ENCODE results near the gene SDHD. TPM values are rescaled to one million over a fixed set of nuclear protein-coding genes. Genes with fewer than 3 reads are reported as not detected.
"Not testable (repeated sequence)": the region's sequence is repeated elsewhere in the genome, so short reads cannot be mapped to it uniquely, and the experiment has no call there.

SDHD gene
- total RNA-seq (ENCODE audit: low replicate concordance): 40.1 and 110 TPM in 2 replicates

DNA sequence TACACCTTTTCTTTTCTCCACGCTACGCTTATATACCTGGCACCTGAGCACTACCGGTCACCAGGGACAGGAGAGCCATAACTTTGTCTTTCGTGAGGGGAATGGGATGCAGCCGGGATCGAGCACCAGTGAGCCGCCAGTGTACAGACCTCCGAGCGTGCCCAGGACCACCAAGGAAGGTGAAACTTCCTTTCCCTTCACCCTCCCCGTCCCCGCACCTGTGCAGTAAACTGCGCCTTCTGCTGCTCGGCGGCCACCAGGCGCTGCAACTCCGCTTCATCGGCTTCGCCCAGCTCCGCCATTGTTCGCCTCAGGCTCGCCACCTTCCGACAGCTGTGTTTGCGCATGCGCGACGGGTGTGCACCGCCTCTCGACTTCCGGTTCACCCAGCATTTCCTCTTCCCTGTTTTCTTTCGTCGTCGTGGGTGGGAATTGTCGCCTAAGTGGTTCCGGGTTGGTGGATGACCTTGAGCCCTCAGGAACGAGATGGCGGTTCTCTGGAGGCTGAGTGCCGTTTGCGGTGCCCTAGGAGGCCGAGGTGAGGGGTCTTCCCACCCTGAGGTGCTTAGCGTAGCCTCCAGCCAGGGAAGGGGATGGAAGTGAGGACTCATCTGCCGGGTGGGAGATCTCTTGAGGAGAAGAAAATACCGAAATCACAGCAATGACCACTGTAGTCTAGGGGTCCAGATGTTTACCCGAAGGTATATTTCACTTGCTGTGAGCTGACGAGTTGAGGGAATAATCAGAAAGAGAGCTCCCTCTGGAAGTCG is at the start of gene SDHD, which contains the start of gene TIMM8B:
TSS of gene SDHD (plus strand) at position 452 of the 770 bp plus-strand sequence. CDS start at position 487, 35 bp downstream.
TSS of gene TIMM8B (minus strand) at position 335 of the 770 bp plus-strand sequence. CDS start at position 302, 33 bp downstream.
- TF ChIP-seq, protein P1, sequence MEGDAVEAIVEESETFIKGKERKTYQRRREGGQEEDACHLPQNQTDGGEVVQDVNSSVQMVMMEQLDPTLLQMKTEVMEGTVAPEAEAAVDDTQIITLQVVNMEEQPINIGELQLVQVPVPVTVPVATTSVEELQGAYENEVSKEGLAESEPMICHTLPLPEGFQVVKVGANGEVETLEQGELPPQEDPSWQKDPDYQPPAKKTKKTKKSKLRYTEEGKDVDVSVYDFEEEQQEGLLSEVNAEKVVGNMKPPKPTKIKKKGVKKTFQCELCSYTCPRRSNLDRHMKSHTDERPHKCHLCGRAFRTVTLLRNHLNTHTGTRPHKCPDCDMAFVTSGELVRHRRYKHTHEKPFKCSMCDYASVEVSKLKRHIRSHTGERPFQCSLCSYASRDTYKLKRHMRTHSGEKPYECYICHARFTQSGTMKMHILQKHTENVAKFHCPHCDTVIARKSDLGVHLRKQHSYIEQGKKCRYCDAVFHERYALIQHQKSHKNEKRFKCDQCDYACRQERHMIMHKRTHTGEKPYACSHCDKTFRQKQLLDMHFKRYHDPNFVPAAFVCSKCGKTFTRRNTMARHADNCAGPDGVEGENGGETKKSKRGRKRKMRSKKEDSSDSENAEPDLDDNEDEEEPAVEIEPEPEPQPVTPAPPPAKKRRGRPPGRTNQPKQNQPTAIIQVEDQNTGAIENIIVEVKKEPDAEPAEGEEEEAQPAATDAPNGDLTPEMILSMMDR (IDR thresholded peaks at IDR 0.05; ENCODE audit: insufficient read depth, low read length): peak; percentile 43
- DNase-seq (ENCODE audit: low read depth): peak; percentile 97
- H3K4me3 ChIP-seq (ENCODE audit: low read depth, low read length): peak within 1 kb of the TSS; percentile 100

DNA sequence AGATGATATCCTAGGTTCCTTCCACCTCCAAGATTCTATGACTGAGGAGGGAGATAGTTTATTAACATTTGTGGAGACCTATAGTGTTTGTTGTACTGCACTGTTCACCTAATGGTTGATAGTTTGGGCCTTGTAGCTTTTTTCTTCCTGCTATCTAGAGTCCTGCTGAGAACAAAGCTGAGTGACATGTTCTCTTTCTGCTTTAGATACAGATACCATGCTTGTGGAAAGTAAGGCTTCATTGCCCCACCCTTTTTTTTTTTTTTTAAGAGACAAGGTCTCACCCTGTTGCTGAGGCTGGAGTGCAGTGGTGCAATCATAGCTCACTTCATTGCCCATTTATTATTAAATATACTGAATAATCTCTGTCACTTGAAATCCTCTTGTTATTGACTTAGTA is 49.1 kb upstream of the SDHD start:
- TF ChIP-seq, protein P1 (IDR thresholded peaks at IDR 0.05; ENCODE audit: insufficient read depth, low read length): no peak
- no peak for DNase-seq (ENCODE audit: low read depth)
- no peak overlapping the region for H3K4me3 ChIP-seq (ENCODE audit: low read depth, low read length)

DNA sequence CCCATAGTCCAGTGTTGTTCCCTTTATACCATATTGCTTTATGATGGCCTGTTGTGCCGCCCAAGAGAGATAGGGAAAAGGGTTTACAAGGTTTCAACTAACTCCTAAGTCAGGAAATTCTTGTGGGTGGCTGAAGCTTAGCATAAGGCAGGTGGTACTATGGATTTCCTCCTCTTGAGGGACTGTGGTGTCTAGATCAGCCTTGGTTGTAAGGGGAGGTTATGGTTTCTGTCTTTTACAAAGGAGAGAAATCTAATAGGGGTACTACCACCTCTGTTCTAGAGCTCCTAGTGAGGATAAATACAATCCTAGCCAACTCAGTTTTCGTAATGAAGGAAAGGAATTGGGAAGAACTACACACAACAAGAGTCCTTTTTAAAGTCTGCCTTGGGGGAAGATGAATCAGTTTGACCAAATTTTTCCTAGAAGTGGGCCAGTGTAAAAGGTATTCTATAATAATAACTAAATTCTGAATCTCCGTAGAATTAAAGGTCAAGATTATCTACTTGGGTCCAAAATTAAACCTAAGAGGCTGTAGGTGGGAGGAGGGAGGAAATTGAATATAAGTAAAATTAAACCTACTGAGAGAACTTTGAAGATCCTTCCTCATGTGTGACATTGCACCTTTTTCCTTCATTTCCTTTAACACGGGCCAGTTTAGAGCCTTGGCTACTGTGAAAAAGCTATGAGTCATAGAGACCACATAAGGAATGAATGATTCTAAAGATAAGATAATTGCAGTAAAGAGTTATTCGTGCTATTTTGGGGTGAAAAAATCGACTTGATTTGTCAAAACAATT is 44.3 kb upstream of the SDHD start:
- H3K4me3 ChIP-seq (ENCODE audit: low read depth, low read length): no peak overlapping the region
- TF ChIP-seq, protein P1 (IDR thresholded peaks at IDR 0.05; ENCODE audit: insufficient read depth, low read length): no peak
- peak; percentile 46 for DNase-seq (ENCODE audit: low read depth)

DNA sequence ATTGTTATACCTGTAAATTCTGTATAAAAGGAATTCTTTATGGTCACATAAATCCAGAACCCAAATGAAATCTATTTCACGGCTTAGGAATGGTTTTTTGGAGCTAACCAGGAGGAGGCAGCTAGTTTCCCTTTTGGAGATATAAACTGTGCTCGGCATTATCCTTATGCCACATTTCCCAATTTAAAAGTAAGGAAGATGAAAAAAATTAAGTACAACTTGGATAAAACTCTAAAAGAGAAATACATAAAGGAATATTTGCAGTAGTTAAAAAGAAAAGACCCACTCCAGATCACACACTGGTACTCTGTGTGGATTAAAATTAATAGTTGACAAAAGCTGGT is 43.7 kb upstream of the SDHD start:
- H3K4me3 ChIP-seq (ENCODE audit: low read depth, low read length): no peak overlapping the region
- DNase-seq (ENCODE audit: low read depth): no peak
- TF ChIP-seq, protein P1 (IDR thresholded peaks at IDR 0.05; ENCODE audit: insufficient read depth, low read length): no peak

DNA sequence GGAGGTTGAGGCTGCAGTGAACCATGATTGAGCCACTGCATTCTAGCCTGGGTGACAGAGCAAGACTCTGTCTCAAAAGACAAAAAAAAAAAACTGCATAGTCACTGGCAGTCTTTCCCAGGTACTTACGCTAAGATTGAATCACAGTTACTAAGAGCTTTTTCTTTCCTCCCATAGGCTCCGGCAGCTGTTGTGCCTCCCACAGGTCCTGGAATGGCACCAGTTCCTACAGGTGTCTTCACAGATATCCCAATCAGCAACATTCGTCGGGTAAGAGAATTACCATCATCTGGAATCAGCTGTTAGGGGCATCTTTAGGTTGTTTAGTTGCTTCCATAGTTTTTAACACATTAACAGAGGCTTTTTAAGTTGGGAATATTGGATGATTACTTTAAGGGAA is 41.7 kb upstream of the SDHD start:
- H3K4me3 ChIP-seq (ENCODE audit: low read depth, low read length): no peak overlapping the region
- TF ChIP-seq, protein P1 (IDR thresholded peaks at IDR 0.05; ENCODE audit: insufficient read depth, low read length): no peak
- no peak for DNase-seq (ENCODE audit: low read depth)

DNA sequence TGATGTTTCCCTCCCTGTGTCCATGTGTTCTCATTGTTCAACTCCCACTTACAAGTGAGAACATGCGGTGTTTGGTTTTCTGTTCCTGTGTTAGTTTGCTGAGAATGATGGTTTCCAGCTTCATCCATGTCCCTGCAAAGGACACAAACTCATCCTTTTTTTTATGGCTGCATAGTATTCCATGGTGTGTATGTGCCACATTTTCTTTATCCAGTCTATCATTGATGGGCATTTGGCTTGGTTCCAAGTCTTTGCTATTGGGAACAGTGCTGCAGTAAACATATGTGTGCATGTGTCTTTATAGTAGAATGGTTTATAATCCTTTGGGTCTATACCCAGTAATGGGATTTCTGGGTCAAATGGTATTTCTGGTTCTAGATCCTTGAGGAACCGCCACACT is 40.0 kb upstream of the SDHD start:
- not testable (repeated sequence) for H3K4me3 ChIP-seq (ENCODE audit: low read depth, low read length); DNase-seq (ENCODE audit: low read depth)

DNA sequence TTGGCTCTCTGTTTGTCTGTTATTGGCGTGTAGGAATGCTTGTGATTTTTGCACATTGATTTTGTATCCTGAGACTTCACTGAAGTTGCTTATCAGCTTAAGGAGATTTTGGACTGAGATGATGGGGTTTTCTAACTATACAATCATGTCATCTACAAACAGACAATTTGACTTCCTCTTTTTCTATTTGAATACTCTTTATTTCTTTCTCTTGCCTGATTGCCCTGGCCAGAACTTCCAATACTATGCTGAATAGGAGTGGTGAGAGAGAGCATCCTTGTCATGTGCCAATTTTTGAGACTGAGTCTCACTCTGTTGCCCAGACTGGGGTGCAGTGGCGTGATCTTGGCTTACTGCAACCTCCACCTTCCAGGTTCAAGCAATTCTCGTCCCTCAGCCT is 38.4 kb upstream of the SDHD start:
- DNase-seq (ENCODE audit: low read depth); H3K4me3 ChIP-seq (ENCODE audit: low read depth, low read length): not testable (repeated sequence)

Measured in fibroblast of the aortic adventitia (primary cell).